A549 (cell line): ENCODE measurements around the gene ENPP7.

Experiments
- HOXA7 ChIP-seq: fragments of 250-450 bp; sonication (Bioruptor Pico); IDR thresholded peaks from 2 replicates; pipeline ENCODE4 v1.5.0; 2020; ENCODE audit warnings: mild to moderate bottlenecking, moderate library complexity
- KDM1A ChIP-seq: fragments of 200-600 bp; sonication (generic); IDR thresholded peaks from 2 replicates; pipeline ENCODE4 v1.6.1; 2016; ENCODE audit warnings: low read depth, mild to moderate bottlenecking
- MAX ChIP-seq: IDR thresholded peaks from 2 replicates; pipeline ENCODE4 v1.6.1; 2012
- NPAS2 ChIP-seq: fragments of 250-450 bp; sonication (Bioruptor Pico); IDR thresholded peaks from 2 replicates; pipeline ENCODE4 v1.8.0; 2022; ENCODE audit warnings: mild to moderate bottlenecking, moderate library complexity, borderline replicate concordance
- RFX5 ChIP-seq: fragments of 450-650 bp; IDR thresholded peaks from 2 replicates; pipeline ENCODE4 v1.7.1; 2014; ENCODE audit warnings: antibody characterized with exemption, mild to moderate bottlenecking, moderate library complexity
- TF ChIP-seq, protein P1 (sequence below): fragments of >200 bp; sonication (Bioruptor Twin); formaldehyde crosslinking; IDR thresholded peaks from 3 replicates; pipeline ENCODE4 v1.5.1; 2016
- TF ChIP-seq, protein P2 (sequence below): fragments of 200-600 bp; sonication (generic); IDR thresholded peaks from 2 replicates; pipeline ENCODE4 v1.6.1; 2016; ENCODE audit warnings: antibody characterized with exemption, mild to moderate bottlenecking, moderate library complexity

GRCh38 chr17:79741401-79741750 lies 10.6 kb downstream of the ENPP7 start:
- TF ChIP-seq NPAS2 (CRISPR knock-in tag) (no peak), HOXA7 (CRISPR knock-in tag) (no peak), RFX5 (no peak), KDM1A (no peak), MAX (no peak)
- TF ChIP-seq, protein P1, sequence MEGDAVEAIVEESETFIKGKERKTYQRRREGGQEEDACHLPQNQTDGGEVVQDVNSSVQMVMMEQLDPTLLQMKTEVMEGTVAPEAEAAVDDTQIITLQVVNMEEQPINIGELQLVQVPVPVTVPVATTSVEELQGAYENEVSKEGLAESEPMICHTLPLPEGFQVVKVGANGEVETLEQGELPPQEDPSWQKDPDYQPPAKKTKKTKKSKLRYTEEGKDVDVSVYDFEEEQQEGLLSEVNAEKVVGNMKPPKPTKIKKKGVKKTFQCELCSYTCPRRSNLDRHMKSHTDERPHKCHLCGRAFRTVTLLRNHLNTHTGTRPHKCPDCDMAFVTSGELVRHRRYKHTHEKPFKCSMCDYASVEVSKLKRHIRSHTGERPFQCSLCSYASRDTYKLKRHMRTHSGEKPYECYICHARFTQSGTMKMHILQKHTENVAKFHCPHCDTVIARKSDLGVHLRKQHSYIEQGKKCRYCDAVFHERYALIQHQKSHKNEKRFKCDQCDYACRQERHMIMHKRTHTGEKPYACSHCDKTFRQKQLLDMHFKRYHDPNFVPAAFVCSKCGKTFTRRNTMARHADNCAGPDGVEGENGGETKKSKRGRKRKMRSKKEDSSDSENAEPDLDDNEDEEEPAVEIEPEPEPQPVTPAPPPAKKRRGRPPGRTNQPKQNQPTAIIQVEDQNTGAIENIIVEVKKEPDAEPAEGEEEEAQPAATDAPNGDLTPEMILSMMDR: no peak
- TF ChIP-seq, protein P2, sequence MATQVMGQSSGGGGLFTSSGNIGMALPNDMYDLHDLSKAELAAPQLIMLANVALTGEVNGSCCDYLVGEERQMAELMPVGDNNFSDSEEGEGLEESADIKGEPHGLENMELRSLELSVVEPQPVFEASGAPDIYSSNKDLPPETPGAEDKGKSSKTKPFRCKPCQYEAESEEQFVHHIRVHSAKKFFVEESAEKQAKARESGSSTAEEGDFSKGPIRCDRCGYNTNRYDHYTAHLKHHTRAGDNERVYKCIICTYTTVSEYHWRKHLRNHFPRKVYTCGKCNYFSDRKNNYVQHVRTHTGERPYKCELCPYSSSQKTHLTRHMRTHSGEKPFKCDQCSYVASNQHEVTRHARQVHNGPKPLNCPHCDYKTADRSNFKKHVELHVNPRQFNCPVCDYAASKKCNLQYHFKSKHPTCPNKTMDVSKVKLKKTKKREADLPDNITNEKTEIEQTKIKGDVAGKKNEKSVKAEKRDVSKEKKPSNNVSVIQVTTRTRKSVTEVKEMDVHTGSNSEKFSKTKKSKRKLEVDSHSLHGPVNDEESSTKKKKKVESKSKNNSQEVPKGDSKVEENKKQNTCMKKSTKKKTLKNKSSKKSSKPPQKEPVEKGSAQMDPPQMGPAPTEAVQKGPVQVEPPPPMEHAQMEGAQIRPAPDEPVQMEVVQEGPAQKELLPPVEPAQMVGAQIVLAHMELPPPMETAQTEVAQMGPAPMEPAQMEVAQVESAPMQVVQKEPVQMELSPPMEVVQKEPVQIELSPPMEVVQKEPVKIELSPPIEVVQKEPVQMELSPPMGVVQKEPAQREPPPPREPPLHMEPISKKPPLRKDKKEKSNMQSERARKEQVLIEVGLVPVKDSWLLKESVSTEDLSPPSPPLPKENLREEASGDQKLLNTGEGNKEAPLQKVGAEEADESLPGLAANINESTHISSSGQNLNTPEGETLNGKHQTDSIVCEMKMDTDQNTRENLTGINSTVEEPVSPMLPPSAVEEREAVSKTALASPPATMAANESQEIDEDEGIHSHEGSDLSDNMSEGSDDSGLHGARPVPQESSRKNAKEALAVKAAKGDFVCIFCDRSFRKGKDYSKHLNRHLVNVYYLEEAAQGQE: no peak
